H1 (cell line): ENCODE data around the gene PPFIA2. TPM values are rescaled to one million over a fixed set of nuclear protein-coding genes. Genes with fewer than 3 reads are reported as not detected.

Experiments used
- CTCF ChIA-PET: fragments of 300-600 bp; sonication (Branson Sonifier 250); formaldehyde crosslinking; loops from one replicate; lab custom pipeline; 2021; ENCODE audit not compliant: partially characterized antibody; lab: Charles Lee
- POLR2A ChIA-PET: fragments of 300-600 bp; sonication (Branson Sonifier 250); formaldehyde crosslinking; loops from one replicate; lab custom pipeline; 2021; ENCODE audit warnings: inconsistent platforms; ENCODE audit not compliant: partially characterized antibody; lab: Charles Lee
- DNase-seq, 2 experiments: peaks; one replicate each; pipeline versions ENCODE4 v3.0.0 to v3.0.0-alpha.2; 2010 to 2022; ENCODE audit warnings: low spot score in 2 of 2, low read depth in 1 of 2, mixed read lengths in 1 of 2
- FAIRE-seq: peaks from 2 replicates; lab custom pipeline; 2011; peaks lifted over from hg19 to GRCh38; lab: Jason Lieb, UNC
- H2AFZ ChIP-seq: 2 replicates; pipeline ENCODE4 v1.8.1; 2012; ENCODE audit warnings: low read length, inconsistent platforms
- H2AK5ac ChIP-seq: 2 replicates; pipeline ENCODE4 v1.6.1; 2013; ENCODE audit warnings: low read depth, low read length
- H2BK120ac ChIP-seq: replicated peaks from 2 replicates; pipeline ENCODE3; 2013; ENCODE audit warnings: low read depth, low read length, inconsistent platforms
- H2BK12ac ChIP-seq: 2 replicates; pipeline ENCODE4 v1.6.1; 2013; ENCODE audit warnings: low read depth, low read length
- H2BK15ac ChIP-seq: 2 replicates; pipeline ENCODE4 v1.6.1; 2013; ENCODE audit warnings: low read length
- H2BK20ac ChIP-seq: 2 replicates; pipeline ENCODE4 v1.6.1; 2013; ENCODE audit warnings: low read length
- H2BK5ac ChIP-seq: 2 replicates; pipeline ENCODE4 v1.6.1; 2013; ENCODE audit warnings: low read depth, low read length
- H3K14ac ChIP-seq: 2 replicates; pipeline ENCODE4 v1.6.1; 2013; ENCODE audit warnings: inconsistent platforms; ENCODE audit not compliant: insufficient read length
- H3K18ac ChIP-seq: 2 replicates; pipeline ENCODE4 v1.6.1; 2013; ENCODE audit warnings: low read length; ENCODE audit errors: extremely low read depth
- H3K23ac ChIP-seq: 2 replicates; pipeline ENCODE4 v1.6.1; 2013; ENCODE audit warnings: inconsistent platforms; ENCODE audit not compliant: insufficient read length
- H3K23me2 ChIP-seq: 2 replicates; pipeline ENCODE4 v1.6.1; 2013; ENCODE audit warnings: low read depth, low read length
- H3K27ac ChIP-seq: 2 replicates; pipeline ENCODE4 v1.6.1; 2011; ENCODE audit warnings: low read depth, low read length, inconsistent platforms
- H3K27me3 ChIP-seq, 4 experiments: replicated peaks in 1 of 4; 1 replicate in 1 of 4; 2 replicates in 3 of 4; pipeline versions ENCODE4 v1.6.1 to v1.8.1; 2011 to 2013; ENCODE audit warnings: low read length in 3 of 4, mild to moderate bottlenecking in 3 of 4, inconsistent platforms in 2 of 4, mixed read lengths in 2 of 4, moderate library complexity in 1 of 4; ENCODE audit not compliant: control insufficient read depth in 3 of 4, insufficient read depth in 3 of 4; ENCODE audit errors: extremely low read depth in 1 of 4
- H3K36me3 ChIP-seq, 4 experiments: 2 replicates each; pipeline versions ENCODE4 v1.6.1 to v1.8.1; 2011 to 2013; ENCODE audit warnings: mild to moderate bottlenecking in 4 of 4, low read length in 3 of 4, moderate library complexity in 2 of 4, control low read depth in 1 of 4, inconsistent platforms in 1 of 4; ENCODE audit not compliant: insufficient read depth in 4 of 4, control insufficient read depth in 2 of 4
- H3K4ac ChIP-seq: replicated peaks from 2 replicates; pipeline ENCODE3; 2013; ENCODE audit warnings: low read length, low read depth, mixed read lengths, inconsistent platforms; ENCODE audit not compliant: insufficient read length
- H3K4me1 ChIP-seq, 4 experiments: replicated peaks in 1 of 4; 1 replicate in 1 of 4; 2 replicates in 3 of 4; pipeline versions ENCODE4 v1.6.1 to v1.8.1; 2011 to 2013; ENCODE audit warnings: low read length in 3 of 4, inconsistent platforms in 2 of 4, mixed read lengths in 1 of 4; ENCODE audit not compliant: insufficient read depth in 4 of 4, control insufficient read depth in 3 of 4
- H3K4me2 ChIP-seq, 2 experiments: 2 replicates each; pipeline versions ENCODE4 v1.6.1 to v1.8.1; 2011 to 2013; ENCODE audit warnings: low read depth in 2 of 2, low read length in 2 of 2, control low read depth in 1 of 2, inconsistent platforms in 1 of 2, mild to moderate bottlenecking in 1 of 2; ENCODE audit not compliant: insufficient read depth in 1 of 2
- H3K4me3 ChIP-seq, 4 experiments: fragments of 200-600, 300-600 bp in 1 of 4; sonication (generic), shearing (Covaris generic), sonication (Bioruptor Twin) in 1 of 4; 2 replicates each; pipeline versions ENCODE4 v1.5.1 to v1.8.1; 2011 to 2016; ENCODE audit warnings: low read length in 4 of 4, low read depth in 3 of 4, control low read depth in 2 of 4, inconsistent platforms in 2 of 4, mild to moderate bottlenecking in 2 of 4, mixed read lengths in 1 of 4, moderate library complexity in 1 of 4; ENCODE audit not compliant: insufficient read depth in 2 of 4; ENCODE audit errors: extremely low read depth in 1 of 4
- H3K56ac ChIP-seq: replicated peaks from 2 replicates; pipeline ENCODE3; 2013; ENCODE audit warnings: low read depth, mild to moderate bottlenecking, mixed read lengths, low read length, inconsistent platforms; ENCODE audit not compliant: insufficient read length
- H3K79me1 ChIP-seq: 2 replicates; pipeline ENCODE4 v1.6.1; 2013; ENCODE audit warnings: low read depth, low read length, control low read depth
- H3K79me2 ChIP-seq, 2 experiments: 2 replicates each; pipeline versions ENCODE4 v1.6.1 to v1.8.1; 2012 to 2013; ENCODE audit warnings: low read length in 2 of 2, mild to moderate bottlenecking in 2 of 2, inconsistent platforms in 1 of 2; ENCODE audit not compliant: insufficient read depth in 2 of 2, control insufficient read depth in 1 of 2
- H3K9ac ChIP-seq, 4 experiments: replicated peaks in 1 of 4; 1 replicate in 1 of 4; 2 replicates in 3 of 4; pipeline versions ENCODE4 v1.6.1 to v1.8.1; 2011 to 2013; ENCODE audit warnings: low read depth in 3 of 4, low read length in 3 of 4, control low read depth in 2 of 4, mild to moderate bottlenecking in 2 of 4, moderate library complexity in 2 of 4, inconsistent platforms in 1 of 4; ENCODE audit errors: extremely low read depth in 1 of 4
- H3K9me3 ChIP-seq, 2 experiments: 2 replicates each; pipeline versions ENCODE4 v1.6.1 to v1.8.1; 2012 to 2013; ENCODE audit warnings: mild to moderate bottlenecking in 2 of 2, moderate library complexity in 2 of 2, control low read depth in 1 of 2, inconsistent platforms in 1 of 2, low read depth in 1 of 2, low read length in 1 of 2, mixed read lengths in 1 of 2; ENCODE audit not compliant: insufficient read depth in 2 of 2
- H4K20me1 ChIP-seq, 2 experiments: replicated peaks in 1 of 2; 2 replicates each; pipeline versions ENCODE3 to v1.8.1; 2011 to 2013; ENCODE audit warnings: inconsistent platforms in 2 of 2, low read length in 2 of 2, mild to moderate bottlenecking in 1 of 2; ENCODE audit not compliant: insufficient read depth in 2 of 2, control insufficient read depth in 1 of 2
- H4K5ac ChIP-seq: 2 replicates; pipeline ENCODE4 v1.6.1; 2013; ENCODE audit warnings: low read length, low read depth, mixed read lengths, inconsistent platforms; ENCODE audit not compliant: insufficient read length
- H4K8ac ChIP-seq: 2 replicates; pipeline ENCODE4 v1.8.0; 2013; ENCODE audit warnings: mild to moderate bottlenecking, moderate library complexity, low read length, inconsistent platforms; ENCODE audit not compliant: insufficient read depth; ENCODE audit errors: extremely low read depth
- H4K91ac ChIP-seq: replicated peaks from 2 replicates; pipeline ENCODE3; 2013; ENCODE audit warnings: low read length, mixed read lengths, inconsistent platforms; ENCODE audit not compliant: insufficient read length
- CBX5 ChIP-seq: fragments of 300-800, 300-1000 bp; sonication (generic); IDR thresholded peaks from 2 replicates; pipeline ENCODE4 v1.7.1; 2016; ENCODE audit warnings: antibody characterized with exemption, low read length, low read depth
- CTBP2 ChIP-seq: IDR thresholded peaks from 2 replicates; pipeline ENCODE4 v1.7.0; 2011; ENCODE audit warnings: borderline replicate concordance, mild to moderate bottlenecking, moderate library complexity, mixed read lengths, low read length; ENCODE audit not compliant: insufficient read depth, insufficient read length
- FOSL1 ChIP-seq: IDR thresholded peaks from 2 replicates; pipeline ENCODE4 v1.6.1; 2011; ENCODE audit warnings: mild to moderate bottlenecking, low read depth, low read length, moderate library complexity; ENCODE audit not compliant: insufficient read depth
- JUND ChIP-seq: IDR thresholded peaks from 2 replicates; pipeline ENCODE4 v1.6.1; 2011; ENCODE audit warnings: mild to moderate bottlenecking, improper control_type of control experiment, low read length
- RAD21 ChIP-seq, 2 experiments: IDR thresholded peaks in 1 of 2; conservative IDR thresholded peaks in 1 of 2; 2 replicates each; pipeline ENCODE4 v1.6.1; 2011; ENCODE audit warnings: low read depth in 2 of 2, low read length in 2 of 2, improper control_type of control experiment in 1 of 2, inconsistent platforms in 1 of 2, mild to moderate bottlenecking in 1 of 2, moderate library complexity in 1 of 2
- RFX5 ChIP-seq: IDR thresholded peaks from 2 replicates; pipeline ENCODE4 v1.6.1; 2011; ENCODE audit warnings: low read depth, low read length, improper control_type of control experiment, borderline replicate concordance
- SIRT6 ChIP-seq: IDR thresholded peaks from one replicate; pipeline ENCODE4 v1.7.1; 2012; ENCODE audit warnings: low read length, inconsistent platforms
- TEAD4 ChIP-seq: IDR thresholded peaks from 2 replicates; pipeline ENCODE4 v1.6.1; 2012; ENCODE audit warnings: low read depth, low read length, inconsistent platforms, mixed read lengths
- WGBS, 2 experiments: shearing (Covaris generic) in 1 of 2; methylation state at CpG; one replicate each; pipeline versions ENCODE4 v1.1.6 to v1.1.7; 2013 to 2015; ENCODE audit warnings: low lambda C conversion rate in 2 of 2, mixed read lengths in 2 of 2, inconsistent platforms in 1 of 2, low coverage in 1 of 2, missing lambda C conversion rate in 1 of 2; ENCODE audit not compliant: insufficient replicate concordance in 2 of 2, insufficient coverage in 1 of 2, insufficient read length in 1 of 2; ENCODE audit errors: extremely low coverage in 1 of 2, missing lambda C conversion rate in 1 of 2; 5-methylcytosine and 5-hydroxymethylcytosine counted together
- polyA plus RNA-seq, 7 experiments: library from polyadenylated mRNA; depleted of rRNA in 3 of 7; stranded (reverse) in 5 of 7; unstranded in 2 of 7; fragments of >200 nt in 5 of 7; fragments of 200-250 nt in 2 of 7; gene quantifications; 1 replicate in 5 of 7; 2 replicates in 1 of 7; 4 replicates in 1 of 7; pipeline versions ENCODE4 v1.2.1 to v1.2.3, GENCODE V29; 2011 to 2013; ENCODE audit warnings: missing spikeins in 2 of 7, mixed read lengths in 2 of 7
- total RNA-seq: library from RNA; stranded (reverse); fragmentation: NEBNext Ultra II Directional; extraction: Animal tissue kit (Norgen Biotek cat#: 25700); gene quantifications from 2 replicates; pipeline ENCODE4 v1.2.1, GENCODE V29; 2021

PPFIA2 gene
- total and polyA plus RNA-seq, 2 of the 8 experiments (the other 6 are each of a cell fraction or from before 2014, with no cell fraction given) = 1.2 to 1.8 TPM

DNA sequence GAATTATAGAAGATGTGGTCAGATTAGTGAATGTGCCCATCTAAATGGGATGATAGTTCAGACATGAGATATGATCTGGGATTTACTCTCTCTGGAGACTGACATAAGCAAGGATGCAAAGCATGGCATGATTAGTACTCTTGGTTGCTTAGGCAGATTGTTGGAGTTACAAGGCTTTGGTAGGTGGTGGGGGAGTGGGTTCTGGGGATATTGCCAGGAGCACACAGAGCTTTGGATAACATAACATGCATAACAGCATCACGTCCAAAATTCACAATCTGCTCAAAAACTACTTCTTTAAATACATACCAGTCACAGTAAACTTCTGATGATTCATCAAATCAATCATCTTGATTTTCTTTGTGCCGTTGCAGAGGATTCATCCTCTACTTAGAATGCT lies 393.9 kb downstream of the PPFIA2 start:
- H2BK5ac ChIP-seq = no peak overlapping the region
- no peaks in the 10 kb centered on the region for H3K36me3 ChIP-seq
- 87% methylated on average over 2 of the region's 2 CpGs; no CpG with 5 or more reads in 1 of the 2 experiments for WGBS, 2 experiments
- H3K79me1 ChIP-seq = no peaks in the 10 kb centered on the region
- no peak overlapping the region for H3K18ac ChIP-seq
- H2BK120ac ChIP-seq = no peak overlapping the region
- no peak overlapping the region for H3K23ac ChIP-seq
- no peak overlapping the region for H2AK5ac ChIP-seq
- no peak overlapping the region for H4K8ac ChIP-seq
- H3K4me3 ChIP-seq = no peak overlapping the region
- no peak overlapping the region for H3K4ac ChIP-seq
- H3K27me3 ChIP-seq = peaks cover 0 to 1% (median 0%) of the 10 kb centered on the region in 4 experiments; a peak in 1 of 7 replicates
- H3K56ac ChIP-seq = no peak overlapping the region
- no peak overlapping the region for H4K5ac ChIP-seq
- H4K91ac ChIP-seq = no peak overlapping the region
- no peak overlapping the region for H2BK15ac ChIP-seq
- no peaks in the 10 kb centered on the region for H3K4me1 ChIP-seq
- H3K79me2 ChIP-seq = no peaks in the 10 kb centered on the region
- CTCF ChIA-PET = no interaction called here
- peaks cover 2% of the 10 kb centered on the region; the same call in 1 of the 2 replicates for H3K23me2 ChIP-seq
- no peak overlapping the region for H2BK20ac ChIP-seq
- no peak overlapping the region for H3K9ac ChIP-seq
- no peaks in the 10 kb centered on the region for H3K9me3 ChIP-seq
- no peak for DNase-seq
- TF ChIP-seq SIRT6 = no peak
- no peak for TF ChIP-seq RFX5
- TF ChIP-seq FOSL1 = no peak
- no peak for TF ChIP-seq CBX5
- TF ChIP-seq JUND = no peak
- TF ChIP-seq TEAD4 = no peak
- TF ChIP-seq RAD21 (IDR thresholded peaks at IDR 0.05 in 1 of 2, conservative IDR thresholded peaks at IDR 0.05 in 1 of 2; ENCODE audit: low read depth in 2 of 2, low read length in 2 of 2) = no peak
- TF ChIP-seq CTBP2 = no peak
- H3K14ac ChIP-seq = no peak overlapping the region
- no peak overlapping the region for H3K27ac ChIP-seq
- POLR2A ChIA-PET = no interaction called here
- FAIRE-seq = no peak
- H4K20me1 ChIP-seq = no peaks in the 10 kb centered on the region
- no peak overlapping the region for H2AFZ ChIP-seq
- H3K4me2 ChIP-seq = no peak overlapping the region
- no peak overlapping the region for H2BK12ac ChIP-seq
